GM13977 (cell line): ENCODE measurements around the gene NEK5.

Experiments
- DNase-seq: peaks from one replicate; pipeline ENCODE4 v3.0.0; 2012; ENCODE audit warnings: low spot score
- in situ Hi-C: fragments of 300-500 bp; cut with MboI; formaldehyde crosslinking; loops from one replicate; pipeline ENCODE4 v1.12.0; 2022; ENCODE audit warnings: low sequenced_read_pairs, low pct_unique_long_range_greater_than_20kb, mixed read lengths, inconsistent platforms; ENCODE audit not compliant: unreplicated experiment
- TF ChIP-seq, protein P1 (sequence below): IDR thresholded peaks from 2 replicates; pipeline ENCODE4 v1.5.1; 2012; ENCODE audit warnings: mild to moderate bottlenecking, control low read depth; ENCODE audit not compliant: insufficient read depth; ENCODE audit errors: extremely low read depth, missing control alignments

NEK5 gene

DNA sequence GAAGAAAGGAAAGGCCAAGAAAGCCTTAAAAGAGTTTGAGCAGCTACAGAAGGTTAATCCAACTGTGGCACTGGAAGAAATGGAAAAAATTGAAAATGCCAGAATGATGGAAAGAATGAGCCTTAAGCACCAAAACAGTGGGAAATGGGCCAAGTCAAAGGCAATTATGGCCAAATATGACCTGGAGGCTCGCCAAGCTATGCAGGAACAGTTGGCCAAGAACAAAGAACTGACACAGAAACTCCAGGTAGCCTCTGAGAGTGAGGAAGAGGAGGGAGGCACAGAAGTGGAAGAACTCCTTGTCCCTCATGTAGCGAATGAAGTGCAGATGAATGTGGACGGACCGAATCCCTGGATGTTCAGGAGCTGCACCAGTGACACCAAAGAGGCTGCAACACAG, 99.3 kb downstream of the NEK5 start:
- in situ Hi-C loops: no loop called here
- TF ChIP-seq, protein P1, sequence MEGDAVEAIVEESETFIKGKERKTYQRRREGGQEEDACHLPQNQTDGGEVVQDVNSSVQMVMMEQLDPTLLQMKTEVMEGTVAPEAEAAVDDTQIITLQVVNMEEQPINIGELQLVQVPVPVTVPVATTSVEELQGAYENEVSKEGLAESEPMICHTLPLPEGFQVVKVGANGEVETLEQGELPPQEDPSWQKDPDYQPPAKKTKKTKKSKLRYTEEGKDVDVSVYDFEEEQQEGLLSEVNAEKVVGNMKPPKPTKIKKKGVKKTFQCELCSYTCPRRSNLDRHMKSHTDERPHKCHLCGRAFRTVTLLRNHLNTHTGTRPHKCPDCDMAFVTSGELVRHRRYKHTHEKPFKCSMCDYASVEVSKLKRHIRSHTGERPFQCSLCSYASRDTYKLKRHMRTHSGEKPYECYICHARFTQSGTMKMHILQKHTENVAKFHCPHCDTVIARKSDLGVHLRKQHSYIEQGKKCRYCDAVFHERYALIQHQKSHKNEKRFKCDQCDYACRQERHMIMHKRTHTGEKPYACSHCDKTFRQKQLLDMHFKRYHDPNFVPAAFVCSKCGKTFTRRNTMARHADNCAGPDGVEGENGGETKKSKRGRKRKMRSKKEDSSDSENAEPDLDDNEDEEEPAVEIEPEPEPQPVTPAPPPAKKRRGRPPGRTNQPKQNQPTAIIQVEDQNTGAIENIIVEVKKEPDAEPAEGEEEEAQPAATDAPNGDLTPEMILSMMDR: no peak
- DNase-seq: no peak

DNA sequence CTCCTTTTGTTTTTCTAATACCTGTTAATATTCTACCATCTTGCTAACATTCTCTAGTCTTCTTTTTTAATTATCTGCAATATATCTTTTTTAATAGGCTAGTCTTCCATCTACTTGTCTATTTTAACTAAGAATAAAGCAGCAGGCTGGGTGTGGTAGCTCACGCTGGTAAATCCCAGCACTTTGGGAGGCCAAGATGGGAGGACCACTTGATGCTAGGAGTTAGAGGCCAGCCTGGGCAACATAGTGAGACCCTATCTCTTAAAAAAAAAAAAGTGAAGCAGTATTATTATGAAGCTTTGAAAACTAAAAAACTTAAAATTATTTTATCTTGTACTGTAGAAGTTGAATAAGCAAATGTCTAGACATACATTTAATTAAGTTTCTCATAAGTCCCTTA, 101.0 kb downstream of the NEK5 start:
- no peak for DNase-seq
- in situ Hi-C loops: no loop called here
- TF ChIP-seq, protein P1: no peak

DNA sequence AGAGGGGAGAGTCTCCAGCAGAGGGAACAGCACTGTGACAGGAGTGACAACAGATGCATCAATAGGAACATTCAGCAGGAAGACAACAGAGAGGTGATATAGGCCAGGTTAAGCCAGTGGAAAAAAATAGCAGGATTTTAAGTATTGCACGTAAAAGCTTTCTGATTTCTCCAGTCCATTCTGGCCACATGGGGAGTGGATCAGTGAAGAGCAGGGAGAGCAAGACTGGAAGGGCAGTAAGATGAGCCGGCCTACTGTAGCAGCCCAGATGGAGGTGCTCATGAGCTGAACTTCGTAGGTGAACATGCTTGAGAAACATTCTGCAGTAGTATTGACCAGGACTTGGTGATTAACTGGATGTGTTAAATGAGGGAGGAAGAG, 102.6 kb downstream of the NEK5 start:
- TF ChIP-seq, protein P1: no peak
- DNase-seq: no peak
- in situ Hi-C loops: no loop called here

DNA sequence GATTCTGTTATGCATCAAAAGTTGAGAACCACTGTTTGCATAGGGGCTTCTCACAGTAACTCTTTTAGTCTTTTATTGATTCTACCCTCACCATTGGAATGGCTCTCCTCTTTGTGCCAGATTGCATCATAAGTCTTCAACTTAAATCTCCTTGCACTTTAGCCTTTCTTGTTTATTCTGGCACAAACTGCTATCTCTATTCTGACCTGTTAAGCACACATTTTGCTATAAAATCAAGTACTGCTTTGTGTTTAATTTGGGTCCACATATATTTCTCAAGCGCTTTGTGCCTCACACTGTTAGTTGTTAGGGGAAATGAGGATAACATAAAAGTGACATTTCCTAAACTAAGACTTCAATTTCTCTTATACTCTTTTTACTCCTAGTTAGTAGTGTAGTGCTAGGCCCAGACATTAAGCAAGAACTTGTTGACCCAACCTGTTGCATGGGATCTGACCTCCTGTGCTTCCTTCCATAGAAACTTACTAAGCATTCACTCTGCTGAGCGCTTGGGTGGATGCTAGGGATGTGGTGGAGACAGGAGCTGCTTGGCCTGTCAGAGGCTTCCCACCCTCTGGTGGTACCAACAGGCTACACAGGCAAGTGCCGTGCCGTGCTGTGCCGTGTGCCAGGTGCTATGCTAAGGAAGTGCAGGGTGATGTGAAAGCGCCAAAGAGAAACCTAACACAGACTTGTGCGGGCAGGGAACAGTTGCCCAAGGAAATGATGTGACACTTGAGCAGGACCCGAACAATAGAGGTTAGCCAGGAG, 103.2 kb downstream of the NEK5 start:
- no peak for DNase-seq
- TF ChIP-seq, protein P1: no peak
- in situ Hi-C loops: no loop called here

DNA sequence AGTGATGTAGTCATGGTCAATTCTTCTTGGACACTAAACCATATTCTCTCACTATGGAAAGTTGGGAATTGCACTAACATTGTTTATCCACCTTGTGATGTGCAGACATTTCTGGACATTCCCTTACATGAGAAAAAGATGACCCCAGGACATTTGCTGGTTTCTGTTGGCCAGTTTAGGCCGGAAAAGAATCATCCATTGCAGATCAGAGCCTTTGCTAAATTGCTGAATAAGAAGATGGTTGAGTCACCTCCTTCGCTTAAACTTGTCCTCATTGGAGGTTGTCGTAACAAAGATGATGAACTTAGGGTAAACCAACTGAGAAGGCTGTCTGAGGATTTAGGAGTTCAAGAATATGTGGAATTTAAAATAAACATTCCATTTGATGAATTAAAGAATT, 104.4 kb downstream of the NEK5 start, which contains the start of gene UTP14C:
TSS of gene UTP14C (plus strand) at position 211 of the 400 bp plus-strand sequence. CDS start 4,114 bp downstream, outside the sequence.
- no peak for DNase-seq
- in situ Hi-C loops: no loop called here
- TF ChIP-seq, protein P1: no peak

DNA sequence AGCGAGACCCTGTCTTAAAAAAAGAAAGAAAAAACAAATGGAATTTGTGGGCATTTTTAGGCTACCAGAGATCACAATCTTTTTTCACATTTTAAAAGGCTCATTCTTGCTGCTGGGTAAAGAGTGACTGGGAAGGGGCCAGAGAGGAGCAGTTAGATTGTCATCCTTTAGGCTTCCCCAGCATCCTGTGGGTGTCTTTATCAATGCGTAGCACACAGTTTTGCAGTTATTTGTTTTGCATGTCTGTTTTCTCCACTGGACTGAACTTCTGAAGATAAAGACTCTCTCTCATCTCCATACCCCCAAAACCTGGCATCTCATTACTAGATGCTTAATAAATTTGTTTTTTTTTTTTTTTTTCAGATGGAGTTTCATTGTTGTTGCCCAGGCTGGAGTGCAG, 106.5 kb downstream of the NEK5 start:
- TF ChIP-seq, protein P1: no peak
- DNase-seq: no peak
- in situ Hi-C loops: no loop called here

DNA sequence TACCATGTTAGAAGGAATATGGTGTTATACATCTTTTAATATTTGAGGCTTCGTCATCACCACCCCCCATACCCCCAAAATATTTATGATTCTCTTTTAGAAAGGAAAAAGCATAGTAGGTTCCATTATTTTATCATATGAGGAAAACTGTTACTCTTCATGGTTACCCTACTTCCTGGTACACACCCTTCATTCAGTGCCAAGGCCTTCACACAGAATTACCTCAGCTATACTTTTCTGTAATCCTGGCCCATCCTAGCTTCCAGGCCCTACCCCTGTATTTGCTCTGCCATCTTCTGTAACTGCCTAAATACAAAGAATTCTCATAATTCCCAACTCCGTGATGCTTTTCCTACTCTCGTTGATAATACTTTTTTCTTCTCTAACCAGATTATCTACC, 108.7 kb downstream of the NEK5 start:
- in situ Hi-C loops: no loop called here
- TF ChIP-seq, protein P1: no peak
- no peak for DNase-seq
